ENCODE data around the gene WDPCP. TPM values are rescaled to one million over a fixed set of nuclear protein-coding genes. Genes with fewer than 3 reads are reported as not detected.

Gene WDPCP
- total and polyA plus RNA-seq, 2 experiments from 2014 or later, result 8.8 to 20.4 TPM

DNA sequence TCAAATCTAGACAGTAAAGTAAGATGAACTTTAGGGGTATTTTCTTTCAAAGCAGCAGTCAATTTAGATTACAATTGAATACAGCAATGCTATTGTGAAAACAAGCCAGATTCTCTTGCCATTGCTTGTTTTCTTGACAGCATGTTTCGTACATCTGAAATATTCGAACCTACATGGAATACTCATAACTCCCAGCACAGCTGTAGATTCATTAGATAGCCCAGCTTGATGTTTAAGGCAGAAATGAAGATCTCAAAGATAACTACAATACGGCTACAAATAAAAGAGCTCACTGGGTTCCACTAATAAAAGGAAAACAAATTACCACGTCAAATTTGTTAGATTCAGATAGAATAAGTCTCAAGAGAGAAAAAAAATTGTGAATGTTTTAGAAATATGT is 208.8 kb downstream of the WDPCP start:
- Histone ChIP-seq H3F3A (replicated peaks; ENCODE audit: low read depth) (no peaks in the 10 kb centered on the region), H3K79me2 (replicated peaks; ENCODE audit: insufficient read depth) (no peaks in the 10 kb centered on the region), H3K4me1 (ENCODE audit: insufficient read depth) (peaks cover 5% of the 10 kb centered on the region; the same call in 1 of the 2 replicates), H3K9me2 (ENCODE audit: insufficient read depth) (no peaks in the 10 kb centered on the region), H3K36me3 (ENCODE audit: insufficient read depth) (no peaks in the 10 kb centered on the region), H3K27ac (ENCODE audit: low read depth) (no peak overlapping the region), H3K4me2 (no peak overlapping the region), H4K20me1 (replicated peaks; ENCODE audit: insufficient read depth) (no peaks in the 10 kb centered on the region), H2AFZ (no peak overlapping the region), H3K27me3 (ENCODE audit: insufficient read depth) (no peaks in the 10 kb centered on the region), H3K4me3 (no peak overlapping the region)
- Mint-ChIP-seq H3K9me3 (no peaks in the 10 kb centered on the region), H3K27ac (0 out of 2 replicates have a peak overlapping the region, but pooled peaks have one; percentile 19), H3K4me1 (peaks cover 16% of the 10 kb centered on the region; the same call in 2 of the 3 replicates), H3K36me3 (ENCODE audit: low read depth) (no peaks in the 10 kb centered on the region; the same call in 2 of the 3 replicates), H3K27me3 (ENCODE audit: insufficient read depth, low read depth, poor library complexity) (no peaks in the 10 kb centered on the region), H3K4me3 (no peak overlapping the region)
- DNase-seq (ENCODE audit: low spot score), result no peak
- no peak for ATAC-seq
- TF ChIP-seq, protein P1, sequence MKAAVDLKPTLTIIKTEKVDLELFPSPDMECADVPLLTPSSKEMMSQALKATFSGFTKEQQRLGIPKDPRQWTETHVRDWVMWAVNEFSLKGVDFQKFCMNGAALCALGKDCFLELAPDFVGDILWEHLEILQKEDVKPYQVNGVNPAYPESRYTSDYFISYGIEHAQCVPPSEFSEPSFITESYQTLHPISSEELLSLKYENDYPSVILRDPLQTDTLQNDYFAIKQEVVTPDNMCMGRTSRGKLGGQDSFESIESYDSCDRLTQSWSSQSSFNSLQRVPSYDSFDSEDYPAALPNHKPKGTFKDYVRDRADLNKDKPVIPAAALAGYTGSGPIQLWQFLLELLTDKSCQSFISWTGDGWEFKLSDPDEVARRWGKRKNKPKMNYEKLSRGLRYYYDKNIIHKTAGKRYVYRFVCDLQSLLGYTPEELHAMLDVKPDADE (IDR thresholded peaks at IDR 0.05), result no peak
- TF ChIP-seq STAT1 (IDR thresholded peaks at IDR 0.05; ENCODE audit: unreplicated experiment) (no peak), ZNF331 (CRISPR knock-in tag; IDR thresholded peaks at IDR 0.05; ENCODE audit: low read depth) (no peak), EZH2phosphoT487 (IDR thresholded peaks at IDR 0.05; ENCODE audit: unreplicated experiment) (no peak), ZNF114 (CRISPR knock-in tag; IDR thresholded peaks at IDR 0.05) (no peak), NANOG (IDR thresholded peaks at IDR 0.05; ENCODE audit: borderline replicate concordance) (no peak), ZNF462 (CRISPR knock-in tag; IDR thresholded peaks at IDR 0.05) (no peak), EZH2 (IDR thresholded peaks at IDR 0.05; ENCODE audit: low read depth, unreplicated experiment) (no peak), CREB1 (CRISPR knock-in tag; IDR thresholded peaks at IDR 0.05; ENCODE audit: low read depth) (no peak)
- TF ChIP-seq, protein P2, sequence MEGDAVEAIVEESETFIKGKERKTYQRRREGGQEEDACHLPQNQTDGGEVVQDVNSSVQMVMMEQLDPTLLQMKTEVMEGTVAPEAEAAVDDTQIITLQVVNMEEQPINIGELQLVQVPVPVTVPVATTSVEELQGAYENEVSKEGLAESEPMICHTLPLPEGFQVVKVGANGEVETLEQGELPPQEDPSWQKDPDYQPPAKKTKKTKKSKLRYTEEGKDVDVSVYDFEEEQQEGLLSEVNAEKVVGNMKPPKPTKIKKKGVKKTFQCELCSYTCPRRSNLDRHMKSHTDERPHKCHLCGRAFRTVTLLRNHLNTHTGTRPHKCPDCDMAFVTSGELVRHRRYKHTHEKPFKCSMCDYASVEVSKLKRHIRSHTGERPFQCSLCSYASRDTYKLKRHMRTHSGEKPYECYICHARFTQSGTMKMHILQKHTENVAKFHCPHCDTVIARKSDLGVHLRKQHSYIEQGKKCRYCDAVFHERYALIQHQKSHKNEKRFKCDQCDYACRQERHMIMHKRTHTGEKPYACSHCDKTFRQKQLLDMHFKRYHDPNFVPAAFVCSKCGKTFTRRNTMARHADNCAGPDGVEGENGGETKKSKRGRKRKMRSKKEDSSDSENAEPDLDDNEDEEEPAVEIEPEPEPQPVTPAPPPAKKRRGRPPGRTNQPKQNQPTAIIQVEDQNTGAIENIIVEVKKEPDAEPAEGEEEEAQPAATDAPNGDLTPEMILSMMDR (conservative IDR thresholded peaks at IDR 0.05; ENCODE audit: low read depth in 2 of 2), result no peak
